Measurements from ENCODE around the gene MAMDC2. TPM values are rescaled to one million over a fixed set of nuclear protein-coding genes. Genes with fewer than 3 reads are reported as not detected.
"Not testable (repeated sequence)": the region's sequence is repeated elsewhere in the genome, so short reads cannot be mapped to it uniquely, and the experiment has no call there.

The MAMDC2 gene
- total RNA-seq, 4 donors from 2014 or later, result 8.9 to 24.7 (median 17.4) TPM

DNA sequence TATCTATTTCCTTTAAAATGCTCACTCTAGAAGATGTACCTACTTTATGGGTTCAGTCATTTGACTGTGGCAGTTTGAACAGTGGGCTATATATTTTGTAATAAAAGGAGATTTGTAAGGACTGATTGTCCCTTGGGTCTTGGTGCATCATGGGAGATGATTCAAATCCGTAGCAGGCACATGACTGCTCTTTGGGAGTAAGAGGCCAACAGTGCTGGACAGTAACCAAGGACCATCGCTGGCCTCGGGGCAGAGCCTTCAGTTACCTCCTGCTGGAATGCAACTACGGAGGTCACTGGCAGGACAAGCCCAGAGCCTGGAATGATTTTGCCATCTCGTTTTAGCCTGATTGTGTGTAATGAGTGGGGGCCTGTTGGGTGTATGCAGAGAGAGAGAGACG is 7.0 kb upstream of the MAMDC2 start:
- no peak overlapping the region for H3K27ac ChIP-seq
- no peaks in the 10 kb centered on the region for H3K27me3 ChIP-seq
- H3K36me3 ChIP-seq, result no peaks in the 10 kb centered on the region
- no peak overlapping the region for H3K4me3 ChIP-seq
- no peaks in the 10 kb centered on the region for H3K9me3 ChIP-seq
- no peaks in the 10 kb centered on the region for H3K4me1 ChIP-seq
- TF ChIP-seq POLR2A (IDR thresholded peaks at IDR 0.05), result no peak
- TF ChIP-seq, protein P1, sequence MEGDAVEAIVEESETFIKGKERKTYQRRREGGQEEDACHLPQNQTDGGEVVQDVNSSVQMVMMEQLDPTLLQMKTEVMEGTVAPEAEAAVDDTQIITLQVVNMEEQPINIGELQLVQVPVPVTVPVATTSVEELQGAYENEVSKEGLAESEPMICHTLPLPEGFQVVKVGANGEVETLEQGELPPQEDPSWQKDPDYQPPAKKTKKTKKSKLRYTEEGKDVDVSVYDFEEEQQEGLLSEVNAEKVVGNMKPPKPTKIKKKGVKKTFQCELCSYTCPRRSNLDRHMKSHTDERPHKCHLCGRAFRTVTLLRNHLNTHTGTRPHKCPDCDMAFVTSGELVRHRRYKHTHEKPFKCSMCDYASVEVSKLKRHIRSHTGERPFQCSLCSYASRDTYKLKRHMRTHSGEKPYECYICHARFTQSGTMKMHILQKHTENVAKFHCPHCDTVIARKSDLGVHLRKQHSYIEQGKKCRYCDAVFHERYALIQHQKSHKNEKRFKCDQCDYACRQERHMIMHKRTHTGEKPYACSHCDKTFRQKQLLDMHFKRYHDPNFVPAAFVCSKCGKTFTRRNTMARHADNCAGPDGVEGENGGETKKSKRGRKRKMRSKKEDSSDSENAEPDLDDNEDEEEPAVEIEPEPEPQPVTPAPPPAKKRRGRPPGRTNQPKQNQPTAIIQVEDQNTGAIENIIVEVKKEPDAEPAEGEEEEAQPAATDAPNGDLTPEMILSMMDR (IDR thresholded peaks at IDR 0.05), result no peak
- DNase-seq, result no peak

DNA sequence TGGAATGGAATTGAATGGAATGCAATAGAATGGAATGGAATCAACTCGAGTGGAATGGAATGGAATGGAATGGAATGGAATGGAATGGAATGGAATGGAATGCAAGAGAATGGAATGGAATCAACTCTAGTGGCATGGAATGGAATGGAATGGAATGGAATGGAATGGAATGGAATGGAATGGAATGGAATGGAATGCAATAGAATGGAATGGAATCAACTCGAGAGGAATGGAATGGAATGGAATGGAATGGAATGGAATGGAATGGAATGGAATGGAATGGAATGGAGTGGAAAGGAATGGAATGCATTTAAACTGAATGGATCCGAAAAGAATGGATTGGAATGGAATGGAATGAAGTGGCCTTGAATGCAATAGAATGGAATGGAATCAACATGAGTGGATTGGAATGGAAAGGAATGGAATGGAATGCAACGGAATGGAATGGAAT is 5.5 kb upstream of the MAMDC2 start:
- H3K27me3 ChIP-seq, H3K4me3 ChIP-seq, DNase-seq, H3K27ac ChIP-seq, H3K9me3 ChIP-seq, H3K36me3 ChIP-seq, H3K4me1 ChIP-seq: not testable (repeated sequence)

DNA sequence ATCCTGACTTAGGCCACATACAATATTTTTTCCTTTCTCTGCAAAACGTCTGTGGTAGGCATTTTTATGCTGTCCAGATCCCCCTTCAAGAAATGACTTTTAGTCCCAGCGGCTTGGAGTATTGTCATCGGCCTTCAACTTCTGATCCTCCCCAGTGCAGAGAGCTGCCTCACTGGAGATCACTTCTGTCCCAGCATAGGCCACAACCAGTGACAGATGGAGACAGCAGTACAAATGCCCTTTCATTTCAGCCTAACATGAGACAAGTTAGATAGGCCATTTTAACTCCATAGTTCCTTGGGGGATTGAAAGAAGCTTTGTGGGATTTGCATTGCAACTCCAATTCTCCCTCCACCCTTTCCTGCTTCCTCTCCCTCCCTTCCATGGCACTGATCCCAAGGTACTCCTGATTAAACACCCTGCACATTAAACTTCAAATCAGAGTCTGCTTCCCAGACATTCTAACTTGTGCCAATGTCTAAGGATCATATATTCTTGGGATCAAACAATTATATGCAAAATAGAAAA is 3.2 kb upstream of the MAMDC2 start:
- Histone ChIP-seq H3K9me3 (no peaks in the 10 kb centered on the region), H3K4me1 (no peaks in the 10 kb centered on the region), H3K4me3 (no peak overlapping the region), H3K27me3 (no peaks in the 10 kb centered on the region), H3K27ac (no peak overlapping the region), H3K36me3 (no peaks in the 10 kb centered on the region)
- no peak for TF ChIP-seq POLR2A (IDR thresholded peaks at IDR 0.05)
- TF ChIP-seq, protein P1 (IDR thresholded peaks at IDR 0.05), result no peak
- no peak for DNase-seq

DNA sequence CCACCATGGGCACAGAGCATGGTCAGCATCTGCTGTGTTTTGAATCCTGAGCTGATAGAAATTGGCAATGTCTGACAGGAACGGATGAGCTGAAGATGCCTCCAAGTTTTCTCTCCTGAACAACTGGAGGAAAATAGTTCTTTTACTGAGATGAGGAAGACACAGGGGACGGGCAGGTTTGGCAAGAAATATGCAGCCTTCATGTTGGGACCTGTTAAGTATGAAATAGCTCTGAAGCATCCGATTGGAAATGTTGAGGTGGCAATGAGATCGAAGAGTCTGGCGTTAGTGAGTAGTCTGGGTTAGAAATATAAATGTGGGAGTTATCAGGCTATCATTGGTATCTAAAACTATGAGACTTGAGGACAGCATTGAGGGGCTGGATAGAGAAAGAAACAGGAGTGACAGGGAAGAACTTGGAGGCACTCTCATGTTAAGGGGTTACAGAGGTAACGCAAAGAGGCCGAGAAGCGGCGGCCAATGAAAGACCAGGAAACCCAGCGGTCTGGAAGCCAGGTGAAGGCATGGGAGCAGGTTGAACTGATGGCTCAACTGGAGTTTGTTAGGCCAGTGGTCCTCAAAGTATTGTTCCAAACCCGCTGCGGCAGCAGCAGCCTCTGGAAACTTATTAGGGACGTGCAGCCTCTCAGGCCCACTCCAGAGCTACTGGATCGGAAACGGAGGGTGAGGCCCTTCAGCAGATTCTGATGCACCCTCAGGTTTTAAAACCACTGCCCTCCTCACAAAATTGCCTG is 1.0 kb upstream of the MAMDC2 start:
- no peaks in the 10 kb centered on the region for H3K36me3 ChIP-seq
- peak overlapping the region in 2 of 4 donors; percentile 79 to 80 for H3K27ac ChIP-seq
- DNase-seq, result no peak
- TF ChIP-seq, protein P1 (IDR thresholded peaks at IDR 0.05), result no peak
- no peak for TF ChIP-seq POLR2A (IDR thresholded peaks at IDR 0.05)
- H3K4me3 ChIP-seq, result peak overlapping the region in 2 of 4 donors; percentile 53 to 54
- no peaks in the 10 kb centered on the region for H3K4me1 ChIP-seq
- H3K9me3 ChIP-seq, result no peaks in the 10 kb centered on the region
- H3K27me3 ChIP-seq, result no peaks in the 10 kb centered on the region

DNA sequence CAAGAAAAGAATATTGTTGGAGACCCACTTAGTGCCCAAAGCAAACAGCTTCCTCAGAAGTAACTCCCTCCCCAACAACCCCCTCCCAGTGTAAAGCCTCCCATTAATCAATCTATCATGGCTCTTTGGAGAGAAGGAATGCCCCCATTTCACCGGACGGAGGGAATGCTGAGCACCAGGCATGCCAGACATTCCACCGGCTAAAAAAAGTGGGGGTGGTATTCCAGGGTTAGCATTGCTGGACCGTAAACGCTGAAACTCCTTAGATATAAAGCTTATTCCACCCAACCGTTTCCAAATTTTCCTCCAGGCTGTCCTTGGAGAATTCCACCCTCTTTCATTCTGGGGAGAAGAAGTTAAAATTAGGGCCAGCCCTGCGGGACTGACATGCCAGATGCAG is 363 bp upstream of the MAMDC2 start:
- Histone ChIP-seq H3K27me3 (no peaks in the 10 kb centered on the region), H3K9me3 (no peaks in the 10 kb centered on the region), H3K36me3 (no peaks in the 10 kb centered on the region), H3K27ac (peak overlapping the region in 3 of 4 donors; percentile 46 to 80 (median 79)), H3K4me3 (peak overlapping the region; percentile 37 to 54 (median 45)), H3K4me1 (peaks cover 0 to 1% (median 0%) of the 10 kb centered on the region in 4 donors)
- no peak for DNase-seq
- TF ChIP-seq, protein P1 (IDR thresholded peaks at IDR 0.05), result no peak
- TF ChIP-seq POLR2A (IDR thresholded peaks at IDR 0.05), result no peak

Measured in Peyer's patch (tissue), 4 donors.